K562 (cell line): Measurements from ENCODE around the gene COX19.

Experiments
- CEBPG ChIP-seq, 3 experiments: fragments of 200-800 bp in 1 of 3; sonication (Bioruptor generic) in 1 of 3; sonication (generic) in 1 of 3; formaldehyde crosslinking in 1 of 3; IDR thresholded peaks in 2 of 3; conservative IDR thresholded peaks in 1 of 3; 2 replicates each; pipeline versions ENCODE4 v1.6.1 to v1.8.0; 2016 to 2022; ENCODE audit warnings: missing compliant biosample characterization in 2 of 3, missing genetic modification characterization in 2 of 3, mild to moderate bottlenecking in 1 of 3, missing genetic modification reagents in 1 of 3
- E2F3 ChIP-seq: fragments of 250-450 bp; sonication (Bioruptor Pico); IDR thresholded peaks from 2 replicates; pipeline ENCODE4 v1.4.0; 2020; ENCODE audit warnings: mild to moderate bottlenecking
- EGR1 ChIP-seq: fragments of 450-650 bp; conservative IDR thresholded peaks from 2 replicates; pipeline ENCODE4 v1.6.1; 2017; ENCODE audit warnings: mild to moderate bottlenecking
- JUNB ChIP-seq: fragments of 450-650 bp; formaldehyde crosslinking; conservative IDR thresholded peaks from 2 replicates; pipeline ENCODE4 v1.4.0; 2020; ENCODE audit warnings: mild to moderate bottlenecking
- KAT2B ChIP-seq: IDR thresholded peaks from one replicate; pipeline ENCODE4 v1.6.1; 2012; ENCODE audit warnings: low read depth, mild to moderate bottlenecking, control low read depth, inconsistent platforms, low read length, moderate library complexity
- PHF21A ChIP-seq: fragments of 450-650 bp; IDR thresholded peaks from 2 replicates; pipeline ENCODE4 v1.6.1; 2017; ENCODE audit warnings: low read depth, borderline replicate concordance
- POLR2H ChIP-seq: IDR thresholded peaks from 2 replicates; pipeline ENCODE4 v1.6.1; 2016; ENCODE audit warnings: missing genetic modification characterization, low read depth, mild to moderate bottlenecking, control low read depth, missing compliant biosample characterization, moderate library complexity
- TAF1 ChIP-seq: IDR thresholded peaks from 2 replicates; pipeline ENCODE4 v1.6.1; 2011; ENCODE audit warnings: mild to moderate bottlenecking, low read length, moderate library complexity; ENCODE audit not compliant: insufficient read depth, control insufficient read depth, severe bottlenecking; ENCODE audit errors: extremely low read depth
- TF ChIP-seq, protein P1 (sequence below): sonication (generic); formaldehyde crosslinking; IDR thresholded peaks from 2 replicates; pipeline ENCODE4 v1.8.0; 2022; ENCODE audit warnings: mild to moderate bottlenecking, low read depth, missing genetic modification reagents
- TF ChIP-seq, protein P2 (sequence below), 3 experiments: IDR thresholded peaks in 2 of 3; conservative IDR thresholded peaks in 1 of 3; 2 replicates each; pipeline ENCODE4 v1.5.1; 2011 to 2012; ENCODE audit warnings: low read length in 3 of 3, mild to moderate bottlenecking in 3 of 3, control low read depth in 2 of 3, improper control_type of control experiment in 1 of 3, inconsistent platforms in 1 of 3, low read depth in 1 of 3, mixed read lengths in 1 of 3, moderate library complexity in 1 of 3; ENCODE audit not compliant: insufficient read depth in 2 of 3
- TF ChIP-seq, protein P3 (sequence below): sonication (generic); formaldehyde crosslinking; IDR thresholded peaks from 2 replicates; pipeline ENCODE4 v1.8.0; 2022; ENCODE audit warnings: missing genetic modification reagents, mild to moderate bottlenecking, borderline replicate concordance

DNA sequence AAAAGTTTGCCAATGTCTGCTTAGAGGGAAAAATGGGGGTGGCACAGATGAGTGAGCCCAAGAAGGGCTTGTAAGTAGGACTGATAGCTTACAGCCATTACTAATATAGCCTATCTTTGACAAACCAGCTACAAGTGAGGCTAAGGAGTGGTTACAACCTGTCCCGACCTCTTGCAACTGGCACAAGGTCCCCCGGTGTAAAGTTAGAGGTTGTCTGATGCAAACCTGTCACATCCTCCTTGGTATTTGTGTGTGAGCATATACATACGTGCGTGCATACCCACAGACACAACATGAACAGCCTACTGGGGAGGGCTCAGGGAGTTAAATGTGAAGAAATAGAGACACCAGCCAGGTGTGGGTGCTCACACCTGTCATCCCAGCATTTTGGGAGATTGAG is 35.5 kb downstream of the COX19 start:
- TF ChIP-seq, protein P1, sequence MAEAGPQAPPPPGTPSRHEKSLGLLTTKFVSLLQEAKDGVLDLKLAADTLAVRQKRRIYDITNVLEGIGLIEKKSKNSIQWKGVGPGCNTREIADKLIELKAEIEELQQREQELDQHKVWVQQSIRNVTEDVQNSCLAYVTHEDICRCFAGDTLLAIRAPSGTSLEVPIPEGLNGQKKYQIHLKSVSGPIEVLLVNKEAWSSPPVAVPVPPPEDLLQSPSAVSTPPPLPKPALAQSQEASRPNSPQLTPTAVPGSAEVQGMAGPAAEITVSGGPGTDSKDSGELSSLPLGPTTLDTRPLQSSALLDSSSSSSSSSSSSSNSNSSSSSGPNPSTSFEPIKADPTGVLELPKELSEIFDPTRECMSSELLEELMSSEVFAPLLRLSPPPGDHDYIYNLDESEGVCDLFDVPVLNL (CRISPR knock-in tag): no peak
- TF ChIP-seq CEBPG (CRISPR knock-in tag; IDR thresholded peaks at IDR 0.05) (no peak), CEBPG (tag; conservative IDR thresholded peaks at IDR 0.05 in 1 of 2, IDR thresholded peaks at IDR 0.05 in 1 of 2) (no peak), EGR1 (no peak), POLR2H (no peak), PHF21A (no peak), TAF1 (no peak), JUNB (no peak), KAT2B (no peak), E2F3 (CRISPR knock-in tag) (no peak)
- TF ChIP-seq, protein P2, sequence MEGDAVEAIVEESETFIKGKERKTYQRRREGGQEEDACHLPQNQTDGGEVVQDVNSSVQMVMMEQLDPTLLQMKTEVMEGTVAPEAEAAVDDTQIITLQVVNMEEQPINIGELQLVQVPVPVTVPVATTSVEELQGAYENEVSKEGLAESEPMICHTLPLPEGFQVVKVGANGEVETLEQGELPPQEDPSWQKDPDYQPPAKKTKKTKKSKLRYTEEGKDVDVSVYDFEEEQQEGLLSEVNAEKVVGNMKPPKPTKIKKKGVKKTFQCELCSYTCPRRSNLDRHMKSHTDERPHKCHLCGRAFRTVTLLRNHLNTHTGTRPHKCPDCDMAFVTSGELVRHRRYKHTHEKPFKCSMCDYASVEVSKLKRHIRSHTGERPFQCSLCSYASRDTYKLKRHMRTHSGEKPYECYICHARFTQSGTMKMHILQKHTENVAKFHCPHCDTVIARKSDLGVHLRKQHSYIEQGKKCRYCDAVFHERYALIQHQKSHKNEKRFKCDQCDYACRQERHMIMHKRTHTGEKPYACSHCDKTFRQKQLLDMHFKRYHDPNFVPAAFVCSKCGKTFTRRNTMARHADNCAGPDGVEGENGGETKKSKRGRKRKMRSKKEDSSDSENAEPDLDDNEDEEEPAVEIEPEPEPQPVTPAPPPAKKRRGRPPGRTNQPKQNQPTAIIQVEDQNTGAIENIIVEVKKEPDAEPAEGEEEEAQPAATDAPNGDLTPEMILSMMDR (IDR thresholded peaks at IDR 0.05 in 2 of 3, conservative IDR thresholded peaks at IDR 0.05 in 1 of 3; ENCODE audit: insufficient read depth in 2 of 3, low read depth in 1 of 3, low read length in 3 of 3): no peak
- TF ChIP-seq, protein P3, sequence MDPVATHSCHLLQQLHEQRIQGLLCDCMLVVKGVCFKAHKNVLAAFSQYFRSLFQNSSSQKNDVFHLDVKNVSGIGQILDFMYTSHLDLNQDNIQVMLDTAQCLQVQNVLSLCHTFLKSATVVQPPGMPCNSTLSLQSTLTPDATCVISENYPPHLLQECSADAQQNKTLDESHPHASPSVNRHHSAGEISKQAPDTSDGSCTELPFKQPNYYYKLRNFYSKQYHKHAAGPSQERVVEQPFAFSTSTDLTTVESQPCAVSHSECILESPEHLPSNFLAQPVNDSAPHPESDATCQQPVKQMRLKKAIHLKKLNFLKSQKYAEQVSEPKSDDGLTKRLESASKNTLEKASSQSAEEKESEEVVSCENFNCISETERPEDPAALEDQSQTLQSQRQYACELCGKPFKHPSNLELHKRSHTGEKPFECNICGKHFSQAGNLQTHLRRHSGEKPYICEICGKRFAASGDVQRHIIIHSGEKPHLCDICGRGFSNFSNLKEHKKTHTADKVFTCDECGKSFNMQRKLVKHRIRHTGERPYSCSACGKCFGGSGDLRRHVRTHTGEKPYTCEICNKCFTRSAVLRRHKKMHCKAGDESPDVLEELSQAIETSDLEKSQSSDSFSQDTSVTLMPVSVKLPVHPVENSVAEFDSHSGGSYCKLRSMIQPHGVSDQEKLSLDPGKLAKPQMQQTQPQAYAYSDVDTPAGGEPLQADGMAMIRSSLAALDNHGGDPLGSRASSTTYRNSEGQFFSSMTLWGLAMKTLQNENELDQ (CRISPR knock-in tag): no peak
